Mesodermal cell (in vitro differentiated cells): ENCODE results near the gene FAM120A.
"Not testable (repeated sequence)": the region's sequence is repeated elsewhere in the genome, so short reads cannot be mapped to it uniquely, and the experiment has no call there.

ENCODE experiments used
- H3K27ac ChIP-seq: 2 replicates; pipeline ENCODE4 v1.7.0; 2013; ENCODE audit warnings: mild to moderate bottlenecking, low read depth, low read length, moderate library complexity; ENCODE audit not compliant: severe bottlenecking
- H3K36me3 ChIP-seq: 2 replicates; pipeline ENCODE4 v1.7.1; 2013; ENCODE audit warnings: mild to moderate bottlenecking, low read length, moderate library complexity; ENCODE audit not compliant: control insufficient read depth, insufficient read depth
- H3K4me1 ChIP-seq: one replicate; pipeline ENCODE4 v1.7.1; 2013; ENCODE audit warnings: mild to moderate bottlenecking, low read length; ENCODE audit not compliant: insufficient read depth, control insufficient read depth, poor library complexity, severe bottlenecking
- H3K4me3 ChIP-seq: 2 replicates; pipeline ENCODE4 v1.7.0; 2013; ENCODE audit warnings: low read length, control low read depth, mild to moderate bottlenecking; ENCODE audit not compliant: insufficient read depth, poor library complexity, severe bottlenecking; ENCODE audit errors: extremely low read depth
- H3K9me3 ChIP-seq: 2 replicates; pipeline ENCODE4 v1.7.1; 2013; ENCODE audit warnings: mild to moderate bottlenecking, low read length, moderate library complexity; ENCODE audit not compliant: control insufficient read depth
- WGBS, 2 experiments: methylation state at CpG; one replicate each; pipeline ENCODE4 v1.1.5; 2013; ENCODE audit warnings: missing lambda C conversion rate in 2 of 2; ENCODE audit not compliant: insufficient coverage in 2 of 2; 5-methylcytosine and 5-hydroxymethylcytosine counted together

FAM120A gene

GRCh38 chr9:93432964-93433363 is 18.5 kb upstream of the FAM120A start:
- H3K9me3 ChIP-seq: peaks cover 3% of the 10 kb centered on the region
- WGBS, 2 experiments: no CpG with 5 or more reads among the region's 1 CpG

DNA sequence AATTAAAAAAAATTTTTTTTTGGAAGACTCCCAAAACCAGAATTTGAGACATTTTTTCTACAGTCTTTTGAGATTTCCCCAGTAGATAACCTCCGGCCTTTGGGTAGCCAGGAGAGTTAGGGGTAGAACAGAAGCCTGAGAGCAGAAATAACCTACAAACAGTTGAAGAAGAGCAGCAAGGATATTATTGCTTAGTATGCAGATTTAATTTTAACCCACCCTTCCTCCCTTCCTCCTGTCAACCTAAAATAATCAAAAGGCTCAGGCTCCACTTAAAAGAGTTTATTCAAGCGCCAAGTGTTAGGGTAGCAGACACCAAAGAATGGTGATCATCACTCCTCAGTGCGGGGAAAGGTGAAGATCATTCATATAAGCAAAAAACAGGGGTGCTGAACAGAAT is 17.4 kb upstream of the FAM120A start:
- Histone ChIP-seq H3K4me1 (peaks cover 7% of the 10 kb centered on the region), H3K27ac (no peak overlapping the region), H3K36me3 (no peaks in the 10 kb centered on the region), H3K9me3 (peaks cover 3% of the 10 kb centered on the region), H3K4me3 (no peak overlapping the region)
- WGBS, 2 experiments: 90 to 93% methylated on average over 2 of the region's 3 CpGs

More at GRCh38 chr9:93432964-93433363, 18.5 kb upstream of the FAM120A start:
- Histone ChIP-seq H3K4me1 (peaks cover 7% of the 10 kb centered on the region), H3K27ac (no peak overlapping the region), H3K4me3 (no peak overlapping the region), H3K36me3 (no peaks in the 10 kb centered on the region)

DNA sequence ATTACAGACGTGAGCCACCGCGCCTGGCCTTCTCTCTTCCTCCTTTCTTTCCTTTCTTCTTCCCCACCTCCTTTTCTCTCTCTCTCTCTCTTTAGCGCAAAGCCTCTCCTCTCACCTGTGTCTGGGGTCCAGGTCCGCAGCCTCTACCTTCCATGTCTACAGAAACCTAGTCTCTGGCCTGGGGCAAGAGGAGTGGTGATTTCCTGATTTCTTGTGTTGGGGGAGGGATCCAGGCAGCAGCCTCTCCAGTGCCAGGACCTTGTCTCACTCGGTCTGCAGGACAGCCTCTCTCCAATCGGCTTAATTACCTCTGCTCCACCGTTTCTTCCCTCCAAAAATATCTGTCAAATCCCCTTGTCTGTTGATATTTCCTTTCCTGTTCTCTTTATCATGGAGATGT is 16.1 kb upstream of the FAM120A start:
- H3K27ac ChIP-seq: no peak overlapping the region
- H3K9me3 ChIP-seq: peaks cover 3% of the 10 kb centered on the region
- WGBS, 2 experiments: 20 to 99% methylated on average over 1 to 7 of the region's 8 CpGs
- H3K4me1 ChIP-seq: peaks cover 7% of the 10 kb centered on the region
- H3K4me3 ChIP-seq: no peak overlapping the region
- H3K36me3 ChIP-seq: no peaks in the 10 kb centered on the region

DNA sequence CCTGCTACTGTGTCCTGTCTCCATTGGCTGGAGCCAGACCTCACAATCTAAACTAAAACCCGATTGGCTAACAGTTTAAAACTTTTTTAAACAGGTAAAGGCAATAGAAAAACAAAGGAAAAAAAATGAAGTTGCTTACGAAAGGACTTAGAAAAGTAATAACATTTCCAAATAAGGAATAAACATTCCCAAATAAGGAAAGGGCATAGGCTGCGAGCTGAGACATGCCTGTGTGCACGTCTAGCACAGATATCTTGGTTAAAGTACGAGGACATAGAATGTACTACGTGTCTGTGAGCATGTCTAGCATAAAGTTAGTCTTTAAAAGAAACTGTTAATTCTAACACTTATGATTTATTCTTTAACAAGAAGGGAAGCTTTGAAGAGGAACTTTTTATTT is 15.3 kb upstream of the FAM120A start:
- H3K4me1 ChIP-seq: peaks cover 7% of the 10 kb centered on the region
- H3K9me3 ChIP-seq: peaks cover 3% of the 10 kb centered on the region
- H3K4me3 ChIP-seq: no peak overlapping the region
- WGBS, 2 experiments: 100% methylated on average over 2 of the region's 6 CpGs; no CpG with 5 or more reads in 1 of the 2 experiments
- H3K27ac ChIP-seq: no peak overlapping the region
- no peaks in the 10 kb centered on the region for H3K36me3 ChIP-seq

- Histone ChIP-seq H3K9me3 (peaks cover 3% of the 10 kb centered on the region), H3K27ac (no peak overlapping the region), H3K4me3 (no peak overlapping the region), H3K36me3 (no peaks in the 10 kb centered on the region), H3K4me1 (peaks cover 1% of the 10 kb centered on the region)
- WGBS, 2 experiments: 88 to 96% methylated on average over 5 to 7 of the region's 7 CpGs
Measured at GRCh38 chr9:93436655-93437407, 14.7 kb upstream of the FAM120A start.

DNA sequence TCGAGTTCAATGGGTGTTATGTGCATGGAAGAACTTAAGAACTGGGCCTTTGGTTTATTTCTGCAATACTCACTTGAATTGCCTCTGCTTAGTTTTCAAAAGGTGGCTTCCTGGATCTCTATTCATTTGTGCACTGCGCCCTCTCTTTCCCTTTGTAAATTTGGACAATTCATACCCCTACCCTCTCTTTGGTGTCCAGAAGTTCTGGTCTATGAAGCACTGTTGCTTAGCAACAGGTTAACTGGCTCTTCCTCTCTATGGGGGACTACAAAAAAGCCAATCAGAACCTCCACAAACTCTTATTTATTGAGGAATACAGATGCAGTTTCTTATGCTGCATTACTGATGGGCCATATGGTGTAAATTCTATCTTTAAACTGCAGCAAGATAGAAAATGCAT is 13.5 kb upstream of the FAM120A start:
- H3K4me3 ChIP-seq: no peak overlapping the region
- no peaks in the 10 kb centered on the region for H3K4me1 ChIP-seq
- peaks cover 3% of the 10 kb centered on the region for H3K9me3 ChIP-seq
- 80 to 94% methylated on average over 1 to 2 of the region's 2 CpGs for WGBS, 2 experiments
- H3K36me3 ChIP-seq: no peaks in the 10 kb centered on the region
- no peak overlapping the region for H3K27ac ChIP-seq

GRCh38 chr9:93439301-93439700 is 12.2 kb upstream of the FAM120A start:
- H3K4me1 ChIP-seq, H3K4me3 ChIP-seq, H3K36me3 ChIP-seq, H3K9me3 ChIP-seq, H3K27ac ChIP-seq: not testable (repeated sequence)
- WGBS, 2 experiments: 93 to 100% methylated on average over 1 to 4 of the region's 6 CpGs

DNA sequence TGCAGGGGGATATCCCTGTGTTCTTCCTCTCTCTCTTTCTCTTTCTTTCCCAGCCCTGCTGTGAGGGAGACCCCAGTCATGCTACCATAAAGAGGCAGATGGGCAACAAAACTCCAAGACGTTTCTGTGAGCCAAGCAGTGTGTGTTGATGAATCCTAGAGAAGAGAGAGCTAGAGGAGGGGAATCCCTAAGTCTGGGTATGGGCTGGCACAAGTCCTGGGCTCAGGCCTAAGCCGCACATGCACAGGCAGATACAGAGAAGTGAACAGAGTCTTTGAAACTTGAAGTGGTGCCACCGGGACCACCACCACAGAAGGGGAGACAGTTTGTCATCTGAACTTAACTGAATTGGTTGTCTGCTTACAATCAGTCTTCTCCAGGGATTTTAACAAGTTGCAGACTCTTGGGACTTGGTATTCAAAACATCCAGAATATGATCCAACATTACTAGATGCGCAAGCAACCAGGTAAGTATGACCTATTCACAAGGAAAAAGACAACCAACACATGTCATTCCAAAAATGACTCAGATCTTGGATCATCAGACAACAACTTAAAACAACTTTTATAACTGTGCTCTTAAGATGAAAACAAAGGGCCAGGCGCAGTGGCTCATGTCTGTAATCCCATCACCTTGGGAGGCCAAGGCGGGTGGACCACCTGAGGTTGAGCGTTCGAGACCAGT is 10.4 kb upstream of the FAM120A start:
- Histone ChIP-seq H3K36me3 (peaks cover 4% of the 10 kb centered on the region), H3K4me1 (no peaks in the 10 kb centered on the region), H3K27ac (no peak overlapping the region), H3K4me3 (no peak overlapping the region), H3K9me3 (peaks cover 3% of the 10 kb centered on the region)
- 91 to 95% methylated on average over 7 to 8 of the region's 8 CpGs for WGBS, 2 experiments

GRCh38 chr9:93446073-93446472 is 5.4 kb upstream of the FAM120A start:
- 92 to 95% methylated on average over 2 of the region's 3 CpGs for WGBS, 2 experiments
- H3K4me3 ChIP-seq: no peak overlapping the region

GRCh38 chr9:93447655-93448054 is 3.8 kb upstream of the FAM120A start:
- H3K4me1 ChIP-seq: peaks cover 5% of the 10 kb centered on the region
- H3K4me3 ChIP-seq: no peak overlapping the region
- WGBS, 2 experiments: 90 to 100% methylated on average over 2 of the region's 4 CpGs
- no peaks in the 10 kb centered on the region for H3K9me3 ChIP-seq
- H3K27ac ChIP-seq: no peak overlapping the region
- H3K36me3 ChIP-seq: peaks cover 44% of the 10 kb centered on the region

More at GRCh38 chr9:93446073-93446472, 5.4 kb upstream of the FAM120A start:
- Histone ChIP-seq H3K9me3 (no peaks in the 10 kb centered on the region), H3K36me3 (peaks cover 44% of the 10 kb centered on the region), H3K4me1 (peaks cover 5% of the 10 kb centered on the region), H3K27ac (no peak overlapping the region)
